NCI-H345 treated with DMSO at 0.1 percent for 48 hours (cell line): Measurements from ENCODE around the gene STT3B.

Experiments
- DNase-seq: peaks from one replicate; lab custom pipeline; 2025; ENCODE audit not compliant: unreplicated experiment; lab: John Stamatoyannopoulos, UW

The STT3B gene

GRCh38 chr3:31516757-31517156 is 16.0 kb upstream of the STT3B start:
- DNase-seq: no peak

DNA sequence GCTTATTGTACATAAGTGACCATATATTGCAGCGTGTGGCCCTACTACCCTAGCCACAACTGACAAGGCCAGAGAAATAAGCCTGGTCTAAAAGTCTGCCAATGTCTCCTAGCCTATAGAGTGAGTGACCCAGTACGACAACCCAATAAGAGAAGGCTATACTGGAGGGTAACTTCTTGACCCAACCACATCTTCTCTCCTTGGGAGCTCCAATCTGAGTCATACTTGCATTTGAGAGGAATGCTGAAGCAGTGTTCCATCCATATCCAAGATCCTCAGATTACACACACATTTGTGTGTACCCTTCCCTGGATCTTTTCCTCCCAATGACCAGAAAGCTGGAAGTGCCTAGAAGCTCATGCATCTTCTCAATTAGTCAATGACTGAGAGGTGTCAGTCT is 11.3 kb upstream of the STT3B start:
- DNase-seq: no peak

DNA sequence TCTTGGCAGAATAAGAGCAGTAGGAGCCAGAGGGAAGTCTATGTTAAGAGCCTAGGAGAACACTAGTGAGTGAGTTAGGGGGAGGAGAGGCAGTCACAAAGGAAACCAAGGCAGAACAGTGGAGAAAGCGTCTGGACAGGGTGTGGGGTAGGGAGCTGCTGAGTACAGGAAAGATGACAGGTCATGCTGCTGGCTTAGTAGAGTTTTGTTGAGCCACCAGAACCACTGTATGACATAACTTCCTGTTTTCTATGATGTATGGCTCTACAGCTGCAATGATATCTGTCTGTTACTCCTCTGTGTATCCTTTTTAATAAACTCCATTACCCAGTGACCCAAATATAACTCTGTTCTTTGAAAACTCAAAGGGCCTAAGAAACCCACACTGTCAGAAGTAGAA is 10.6 kb upstream of the STT3B start:
- no peak for DNase-seq

- DNase-seq: no peak
Observed at GRCh38 chr3:31523543-31523942, 9.2 kb upstream of the STT3B start.

- DNase-seq: no peak
Observed at GRCh38 chr3:31525532-31525931, 7.2 kb upstream of the STT3B start.

DNA sequence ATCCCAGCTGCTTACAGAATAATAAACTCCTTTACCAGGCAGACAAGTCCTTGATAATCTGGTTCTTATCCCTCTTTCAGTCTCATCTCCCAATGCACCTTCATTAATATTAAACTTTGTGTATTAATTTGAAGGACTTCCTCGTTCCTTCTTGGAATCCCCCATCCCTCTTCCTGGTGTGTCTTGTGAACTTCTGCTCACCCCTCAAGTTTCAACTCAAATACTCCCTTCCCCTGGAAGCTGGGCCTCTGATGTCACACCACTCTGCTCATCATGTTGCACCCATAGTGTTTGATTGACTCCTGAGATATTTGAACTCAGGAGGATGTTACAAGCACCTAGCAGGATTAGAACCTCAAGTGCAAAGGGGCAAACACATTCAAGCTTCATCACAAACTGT is 3.3 kb upstream of the STT3B start:
- no peak for DNase-seq

DNA sequence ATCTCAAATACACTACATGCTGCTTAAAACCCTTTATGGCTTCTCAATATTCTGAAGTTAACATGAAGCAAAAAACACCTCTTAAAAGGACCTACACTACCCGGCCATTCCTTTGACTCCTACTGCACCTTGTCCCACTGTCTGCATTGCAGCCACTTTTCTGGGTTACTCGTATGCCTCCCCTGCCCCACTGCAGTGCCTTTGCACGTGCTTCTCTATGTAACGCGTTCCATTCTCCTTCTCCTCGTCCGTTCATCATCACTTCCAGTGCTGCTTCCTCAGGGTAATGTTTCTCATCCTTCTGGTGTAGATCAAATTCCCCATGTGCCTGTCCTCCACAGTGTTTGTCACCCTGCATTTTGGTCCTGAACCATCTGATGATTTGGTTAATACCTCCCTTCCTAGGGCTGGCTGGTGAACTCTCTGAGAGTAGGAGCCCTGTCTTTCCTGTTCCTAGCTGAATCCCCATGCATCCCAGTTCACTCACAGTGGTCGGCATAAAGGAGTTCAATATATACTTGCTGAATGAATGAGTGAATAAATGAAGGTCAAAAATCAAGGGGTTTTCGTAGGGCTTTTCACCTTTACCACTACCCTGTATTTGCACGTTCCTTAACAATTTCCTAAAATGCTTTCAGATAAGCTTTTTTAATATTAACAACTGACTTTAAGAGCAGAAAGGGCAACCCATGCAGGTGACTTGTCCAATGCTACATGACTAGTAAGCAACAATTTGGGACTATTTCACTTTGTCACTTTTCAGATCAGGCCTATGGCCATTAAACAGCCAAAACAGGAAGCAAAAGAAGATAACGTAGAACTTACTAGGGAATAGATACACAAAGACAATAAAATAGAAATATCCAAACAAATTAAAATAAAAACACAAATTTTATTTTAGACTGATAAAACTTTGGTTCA is 2.4 kb upstream of the STT3B start:
- no peak for DNase-seq

DNA sequence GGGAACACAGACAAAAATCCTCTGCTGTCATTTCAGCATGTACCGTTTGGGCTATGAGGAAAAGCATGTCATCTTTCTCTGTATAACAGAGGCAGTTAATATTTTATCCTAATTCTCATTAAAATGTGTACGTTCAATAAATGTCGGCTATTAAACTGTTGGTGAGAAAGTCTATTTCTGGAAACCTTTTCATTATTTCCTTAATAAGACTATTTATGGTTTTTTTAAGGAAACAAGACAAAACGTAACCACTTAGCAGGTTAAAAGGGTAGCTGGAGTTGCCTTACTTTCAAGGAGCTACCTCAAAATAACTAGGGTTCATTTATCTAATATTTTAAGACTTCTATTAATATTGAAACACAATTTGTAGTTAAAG is 1.8 kb upstream of the STT3B start:
- no peak for DNase-seq

GRCh38 chr3:31531452-31531991 is 1.2 kb upstream of the STT3B start:
- DNase-seq: no peak

- peak; percentile 88 for DNase-seq
Observed at GRCh38 chr3:31531992-31532586, 636 bp upstream of the STT3B start.

DNA sequence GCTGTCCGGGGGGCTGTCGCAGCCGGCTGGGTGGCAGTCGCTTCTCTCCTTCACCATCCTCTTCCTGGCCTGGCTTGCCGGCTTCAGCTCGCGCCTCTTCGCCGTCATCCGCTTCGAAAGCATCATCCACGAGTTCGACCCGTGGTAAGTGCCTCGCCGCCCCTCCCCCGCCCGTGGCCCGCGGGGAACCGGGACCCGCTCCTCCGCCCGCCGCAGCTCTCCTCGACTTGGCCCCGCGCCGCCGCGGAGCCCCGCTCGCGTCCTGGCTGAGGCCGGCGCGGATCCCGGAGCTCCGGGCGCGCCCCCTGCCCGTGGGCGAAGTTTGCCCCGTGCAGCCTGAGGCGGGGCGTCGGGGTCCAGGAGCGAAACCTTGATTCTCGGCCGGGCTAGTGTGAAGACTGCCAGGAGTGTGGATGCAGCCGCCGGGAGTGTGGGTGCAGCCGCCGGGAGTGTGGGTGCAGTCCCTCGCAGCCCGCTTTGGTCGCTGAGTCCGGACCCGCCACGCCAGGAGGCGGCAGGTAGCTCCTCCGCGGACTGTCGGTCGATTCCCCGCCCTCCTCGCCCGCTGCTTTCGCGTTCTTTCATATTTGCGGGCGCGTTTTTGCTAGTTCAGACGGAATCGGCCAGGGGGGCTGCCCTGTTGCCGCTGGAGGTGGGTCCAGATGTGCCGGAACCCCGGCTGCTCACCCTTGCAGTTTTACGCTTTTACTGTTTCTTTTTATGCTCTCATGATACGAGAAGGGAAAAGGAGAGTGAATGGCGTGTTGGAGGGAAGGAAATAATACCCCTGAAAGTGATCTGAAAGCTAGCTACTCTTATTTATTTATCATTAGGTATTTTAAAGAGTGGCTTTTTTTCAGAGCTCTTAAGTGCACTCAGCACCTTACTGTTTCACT is 692 bp downstream of the STT3B start:
- no peak for DNase-seq

- DNase-seq: no peak
Observed at GRCh38 chr3:31534065-31534425, 1.3 kb downstream of the STT3B start.

DNA sequence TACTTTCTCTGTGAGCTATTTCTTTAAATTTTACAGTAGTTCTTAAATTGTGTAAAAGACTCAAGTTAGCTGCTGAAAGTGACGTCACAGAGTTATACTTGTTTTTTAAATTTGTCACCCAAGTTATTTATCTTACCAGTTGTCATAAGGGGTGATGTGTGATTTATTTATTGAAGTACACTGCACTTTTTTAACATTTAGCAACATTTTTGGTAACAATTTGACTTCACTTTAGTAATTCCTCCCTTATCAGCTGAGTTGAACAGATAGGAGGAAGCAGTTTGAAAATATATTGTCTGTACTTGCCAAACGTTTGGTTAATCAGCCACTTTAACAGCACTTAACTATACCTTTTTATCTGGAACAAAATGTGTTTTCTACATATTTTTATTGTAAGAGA is 3.8 kb downstream of the STT3B start:
- DNase-seq: no peak

GRCh38 chr3:31538801-31539200 is 6.1 kb downstream of the STT3B start:
- DNase-seq: no peak

DNA sequence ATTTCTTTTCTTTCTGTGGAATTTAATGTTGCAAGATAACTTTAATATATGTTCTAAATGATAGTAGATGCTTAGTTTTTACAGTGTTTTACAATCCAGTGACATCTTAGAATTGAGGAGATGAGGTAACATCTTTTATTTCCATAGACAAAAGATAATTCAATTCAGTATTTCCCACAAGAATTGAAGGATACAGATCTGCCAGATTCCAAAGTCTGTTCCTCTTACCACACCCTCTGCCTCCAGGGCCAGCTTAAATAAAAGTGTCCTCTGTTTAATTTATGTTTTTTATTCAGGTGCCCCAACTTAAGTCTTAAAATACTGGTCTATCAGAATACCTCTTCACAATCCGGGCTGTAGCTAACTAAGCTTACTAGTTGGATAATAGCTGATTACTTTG is 6.5 kb downstream of the STT3B start:
- no peak for DNase-seq

- no peak for DNase-seq
Observed at GRCh38 chr3:31541089-31541488, 8.4 kb downstream of the STT3B start.

GRCh38 chr3:31542246-31542645 is 9.5 kb downstream of the STT3B start:
- no peak for DNase-seq

DNA sequence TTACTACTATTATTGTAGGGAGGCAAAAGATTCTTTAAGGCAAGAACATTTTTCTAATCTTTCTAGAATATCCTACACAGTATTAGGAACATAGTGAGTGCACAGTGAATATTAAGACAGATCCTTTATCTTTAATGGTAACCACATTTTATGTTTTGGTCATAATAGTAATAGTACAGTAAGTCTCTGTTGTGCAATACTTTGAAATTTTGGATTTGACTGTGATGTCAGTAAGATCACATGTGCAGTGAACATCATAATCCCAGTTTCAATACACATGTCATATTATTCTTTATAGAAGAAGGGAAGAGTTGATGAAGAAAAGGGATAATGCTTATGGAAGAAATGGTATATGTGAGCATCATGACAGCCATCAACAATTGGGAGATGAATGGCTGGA is 10.7 kb downstream of the STT3B start:
- DNase-seq: no peak

- no peak for DNase-seq
Observed at GRCh38 chr3:31544634-31545033, 11.9 kb downstream of the STT3B start.

- DNase-seq: no peak
Observed at GRCh38 chr3:31546162-31546561, 13.4 kb downstream of the STT3B start.

- DNase-seq: no peak
Observed at GRCh38 chr3:31546725-31547124, 14.0 kb downstream of the STT3B start.
